DND-41 (cell line): Measurements from ENCODE around the gene THY1.

Experiments used
- CTCF ChIP-seq: IDR thresholded peaks from 2 replicates; pipeline ENCODE4 v1.5.1; 2012; ENCODE audit warnings: borderline replicate concordance, low read length, moderate library complexity, mild to moderate bottlenecking; ENCODE audit not compliant: poor library complexity, severe bottlenecking; ENCODE audit errors: extremely low read depth
- EZH2 ChIP-seq: IDR thresholded peaks from 3 replicates; pipeline ENCODE4 v1.6.1; 2012; ENCODE audit warnings: borderline replicate concordance, low read depth, mild to moderate bottlenecking, moderate library complexity, low read length, inconsistent platforms; ENCODE audit not compliant: severe bottlenecking

- no peak for TF ChIP-seq EZH2
- TF ChIP-seq CTCF = no peak
These were observed 26.5 kb upstream of the THY1 start for GRCh38 chr11:119449498-119449897.
